ENCODE measurements around the gene TPRX2. TPM values are rescaled to one million over a fixed set of nuclear protein-coding genes. Genes with fewer than 3 reads are reported as not detected.
"Not testable (repeated sequence)": the region's sequence is repeated elsewhere in the genome, so short reads cannot be mapped to it uniquely, and the experiment has no call there.

TPRX2 gene
- total RNA-seq, 1 donor from 2014 or later: not detected

- intact Hi-C loops (cut with DNase I): loop anchor here (10.0 kb wide), 1 partner anchor 45 kb away; no protein-coding TSS in a partner anchor
- DNase-seq (ENCODE audit: low spot score): not testable (repeated sequence)
Observed at GRCh38 chr19:47859838-47860237, 803 bp downstream of the TPRX2 start.

- peak; percentile 31 for DNase-seq (ENCODE audit: low spot score)
- intact Hi-C loops (cut with DNase I): loop anchor here (10.0 kb wide), 1 partner anchor 46 kb away; no protein-coding TSS in a partner anchor
Observed at GRCh38 chr19:47860602-47861297, 1.7 kb downstream of the TPRX2 start.

GRCh38 chr19:47861630-47862029, 2.6 kb downstream of the TPRX2 start:
- intact Hi-C loops (cut with DNase I): loop anchor here (10.0 kb wide), 1 partner anchor 47 kb away; no protein-coding TSS in a partner anchor
- DNase-seq (ENCODE audit: low spot score): peak; percentile 10

- intact Hi-C loops (cut with DNase I): loop anchor here (10.0 kb wide), 1 partner anchor 49 kb away; no protein-coding TSS in a partner anchor
Observed at GRCh38 chr19:47863514-47863936, 4.5 kb downstream of the TPRX2 start.

GRCh38 chr19:47865166-47865565, 6.1 kb downstream of the TPRX2 start:
- intact Hi-C loops (cut with DNase I): loop anchor here (2.0 to 10.0 kb wide), 2 partner anchors 50 to 98 kb away; no protein-coding TSS in a partner anchor
- DNase-seq (ENCODE audit: low spot score): peak; percentile 56

More at GRCh38 chr19:47863514-47863936, 4.5 kb downstream of the TPRX2 start:
- peak; percentile 86 for DNase-seq (ENCODE audit: low spot score)

GRCh38 chr19:47878906-47879305, 19.9 kb downstream of the TPRX2 start:
- intact Hi-C loops (cut with DNase I): no loop called here
- no peak for DNase-seq (ENCODE audit: low spot score)

GRCh38 chr19:47879385-47879784, 20.4 kb downstream of the TPRX2 start:
- intact Hi-C loops (cut with DNase I); DNase-seq (ENCODE audit: low spot score): not testable (repeated sequence)

GRCh38 chr19:47881757-47882156, 22.7 kb downstream of the TPRX2 start:
- intact Hi-C loops (cut with DNase I): no loop called here
- no peak for DNase-seq (ENCODE audit: low spot score)

- no peak for DNase-seq (ENCODE audit: low spot score)
- intact Hi-C loops (cut with DNase I): no loop called here
Observed at GRCh38 chr19:47882890-47883289, 23.9 kb downstream of the TPRX2 start.

GRCh38 chr19:47885067-47885463, 26.0 kb downstream of the TPRX2 start:
- intact Hi-C loops (cut with DNase I): no loop called here
- no peak for DNase-seq (ENCODE audit: low spot score)

GRCh38 chr19:47886010-47886559, 27.1 kb downstream of the TPRX2 start, which contains the start of gene SULT2A1:
Gene SULT2A1, minus strand, starts transcription at chr19:47886315. Its CDS starts 58 bp downstream, at chr19:47886257.
- intact Hi-C loops (cut with DNase I): no loop called here
- DNase-seq (ENCODE audit: low spot score): no peak

GRCh38 chr19:47890865-47891621, 32.0 kb downstream of the TPRX2 start:
- no peak for DNase-seq (ENCODE audit: low spot score)
- intact Hi-C loops (cut with DNase I): no loop called here

GRCh38 chr19:47891622-47891922, 32.5 kb downstream of the TPRX2 start:
- intact Hi-C loops (cut with DNase I): no loop called here
- DNase-seq (ENCODE audit: low spot score): no peak

GRCh38 chr19:47891923-47892666, 33.1 kb downstream of the TPRX2 start:
- DNase-seq (ENCODE audit: low spot score): no peak
- intact Hi-C loops (cut with DNase I): no loop called here

- DNase-seq (ENCODE audit: low spot score): no peak
- intact Hi-C loops (cut with DNase I): no loop called here
Observed at GRCh38 chr19:47895165-47895782, 36.2 kb downstream of the TPRX2 start.

- DNase-seq (ENCODE audit: low spot score): no peak
- intact Hi-C loops (cut with DNase I): no loop called here
Observed at GRCh38 chr19:47896019-47896418, 37.0 kb downstream of the TPRX2 start.

GRCh38 chr19:47896773-47897172, 37.7 kb downstream of the TPRX2 start:
- intact Hi-C loops (cut with DNase I): no loop called here
- DNase-seq (ENCODE audit: low spot score): no peak

- DNase-seq (ENCODE audit: low spot score): no peak
- intact Hi-C loops (cut with DNase I): no loop called here
Observed at GRCh38 chr19:47897861-47898260, 38.8 kb downstream of the TPRX2 start.

GRCh38 chr19:47899335-47899734, 40.3 kb downstream of the TPRX2 start:
- intact Hi-C loops (cut with DNase I): no loop called here
- no peak for DNase-seq (ENCODE audit: low spot score)

Measured in cardiac septum (tissue), 1 donor.